Pulmonary artery endothelial cell (primary cell): ENCODE measurements around the gene ZNF474. TPM values are rescaled to one million over a fixed set of nuclear protein-coding genes. Genes with fewer than 3 reads are reported as not detected.

Experiments used
- DNase-seq: peaks from one replicate; pipeline ENCODE4 v3.0.0-alpha.2; 2011; ENCODE audit warnings: low read depth, low spot score
- total RNA-seq: library from RNA; depleted of rRNA; stranded (reverse); fragments of >200 nt; gene quantifications from 2 replicates; pipeline ENCODE4 v1.2.3, GENCODE V29; 2014

The ZNF474 gene
- total RNA-seq, 1 donor from 2014 or later = 0.07 TPM

- DNase-seq = no peak
Measured at GRCh38 chr5:122118356-122118948, 10.9 kb upstream of the ZNF474 start.

GRCh38 chr5:122119205-122119604, 10.1 kb upstream of the ZNF474 start:
- DNase-seq = no peak

- DNase-seq = no peak
Measured at GRCh38 chr5:122120493-122120892, 8.9 kb upstream of the ZNF474 start.

- no peak for DNase-seq
Measured at GRCh38 chr5:122120957-122121356, 8.4 kb upstream of the ZNF474 start.

- DNase-seq = no peak
Measured at GRCh38 chr5:122121479-122122465, 7.6 kb upstream of the ZNF474 start.

GRCh38 chr5:122124766-122125165, 4.6 kb upstream of the ZNF474 start:
- no peak for DNase-seq

GRCh38 chr5:122126177-122126755, 3.1 kb upstream of the ZNF474 start:
- no peak for DNase-seq

- DNase-seq = no peak
Measured at GRCh38 chr5:122126756-122127321, 2.5 kb upstream of the ZNF474 start.

- no peak for DNase-seq
Measured at GRCh38 chr5:122130152-122130551, 806 bp downstream of the ZNF474 start.

GRCh38 chr5:122137702-122138101, 8.4 kb downstream of the ZNF474 start:
- DNase-seq = no peak

GRCh38 chr5:122138356-122138755, 9.0 kb downstream of the ZNF474 start:
- DNase-seq = no peak

- DNase-seq = no peak
Measured at GRCh38 chr5:122140900-122141299, 11.6 kb downstream of the ZNF474 start.

- no peak for DNase-seq
Measured at GRCh38 chr5:122141751-122142150, 12.4 kb downstream of the ZNF474 start.

GRCh38 chr5:122142480-122143164, 13.3 kb downstream of the ZNF474 start:
- no peak for DNase-seq

GRCh38 chr5:122144236-122144635, 14.9 kb downstream of the ZNF474 start:
- no peak for DNase-seq

GRCh38 chr5:122145906-122146305, 16.6 kb downstream of the ZNF474 start:
- no peak for DNase-seq

- DNase-seq = no peak
Measured at GRCh38 chr5:122149321-122150090, 20.2 kb downstream of the ZNF474 start.

GRCh38 chr5:122150215-122150614, 20.9 kb downstream of the ZNF474 start:
- no peak for DNase-seq

GRCh38 chr5:122151640-122152039, 22.3 kb downstream of the ZNF474 start:
- DNase-seq = no peak

- DNase-seq = no peak
Measured at GRCh38 chr5:122152266-122152900, 23.0 kb downstream of the ZNF474 start.
